Stomach smooth muscle (tissue), 2 donors: Measurements from ENCODE around the gene TEDC1.

Source experiments
- H3K27ac ChIP-seq: one replicate; pipeline ENCODE4 v1.7.0; 2013; ENCODE audit warnings: mild to moderate bottlenecking, low read length, inconsistent platforms
- H3K27me3 ChIP-seq, 2 donors: one replicate each; pipeline ENCODE4 v1.7.0; 2013; ENCODE audit warnings: low read length in 2 of 2; ENCODE audit not compliant: insufficient read depth in 2 of 2, control insufficient read depth in 1 of 2
- H3K36me3 ChIP-seq, 2 donors: one replicate each; pipeline ENCODE4 v1.7.0; 2013; ENCODE audit warnings: low read length in 2 of 2; ENCODE audit not compliant: control insufficient read depth in 2 of 2, insufficient read depth in 2 of 2
- H3K4me1 ChIP-seq: one replicate; pipeline ENCODE4 v1.7.0; 2013; ENCODE audit warnings: low read length; ENCODE audit not compliant: control insufficient read depth, insufficient read depth
- H3K4me3 ChIP-seq, 2 donors: one replicate each; pipeline ENCODE4 v1.7.0; 2013; ENCODE audit warnings: low read length in 2 of 2
- H3K9ac ChIP-seq, 2 donors: one replicate each; pipeline ENCODE4 v1.7.0; 2013; ENCODE audit warnings: low read length in 2 of 2, mild to moderate bottlenecking in 1 of 2
- H3K9me3 ChIP-seq, 2 donors: one replicate each; pipeline ENCODE4 v1.7.0; 2013; ENCODE audit warnings: low read length in 2 of 2; ENCODE audit not compliant: control insufficient read depth in 2 of 2
- donor health status: healthy.
- donor health status: Pancreatic carcinoma.

Gene TEDC1

GRCh38 chr14:105458571-105458970 is 32.5 kb upstream of the TEDC1 start:
- Histone ChIP-seq H3K27me3 (no peaks in the 10 kb centered on the region), H3K36me3 (peaks cover 18 to 24% of the 10 kb centered on the region in 2 donors), H3K9me3 (no peaks in the 10 kb centered on the region), H3K4me3 (no peak overlapping the region), H3K27ac (no peak overlapping the region), H3K9ac (no peak overlapping the region), H3K4me1 (no peaks in the 10 kb centered on the region)

- Histone ChIP-seq H3K27ac (no peak overlapping the region), H3K4me3 (no peak overlapping the region), H3K27me3 (no peaks in the 10 kb centered on the region), H3K36me3 (peaks cover 23 to 26% of the 10 kb centered on the region in 2 donors), H3K4me1 (no peaks in the 10 kb centered on the region), H3K9me3 (no peaks in the 10 kb centered on the region), H3K9ac (no peak overlapping the region)
These were observed 30.9 kb upstream of the TEDC1 start for GRCh38 chr14:105460116-105460515.

GRCh38 chr14:105460616-105461015 is 30.4 kb upstream of the TEDC1 start:
- Histone ChIP-seq H3K4me3 (no peak overlapping the region), H3K9me3 (no peaks in the 10 kb centered on the region), H3K27me3 (no peaks in the 10 kb centered on the region), H3K4me1 (no peaks in the 10 kb centered on the region), H3K27ac (no peak overlapping the region), H3K9ac (no peak overlapping the region), H3K36me3 (peaks cover 20 to 28% of the 10 kb centered on the region in 2 donors)

- no peaks in the 10 kb centered on the region for H3K27me3 ChIP-seq
- peaks cover 20 to 26% of the 10 kb centered on the region in 2 donors for H3K36me3 ChIP-seq
These were observed 29.1 kb upstream of the TEDC1 start for GRCh38 chr14:105461903-105462302.

GRCh38 chr14:105464501-105464900 is 26.5 kb upstream of the TEDC1 start:
- Histone ChIP-seq H3K4me3 (no peak overlapping the region), H3K27ac (no peak overlapping the region), H3K9me3 (no peaks in the 10 kb centered on the region), H3K4me1 (peaks cover 15% of the 10 kb centered on the region), H3K27me3 (no peaks in the 10 kb centered on the region), H3K36me3 (peaks cover 17 to 29% of the 10 kb centered on the region in 2 donors), H3K9ac (no peak overlapping the region)

More at GRCh38 chr14:105461903-105462302, 29.1 kb upstream of the TEDC1 start:
- Histone ChIP-seq H3K27ac (no peak overlapping the region), H3K4me1 (no peaks in the 10 kb centered on the region), H3K9ac (no peak overlapping the region), H3K9me3 (no peaks in the 10 kb centered on the region), H3K4me3 (no peak overlapping the region)

GRCh38 chr14:105465209-105466031 is 25.6 kb upstream of the TEDC1 start:
- Histone ChIP-seq H3K36me3 (peaks cover 17 to 29% of the 10 kb centered on the region in 2 donors), H3K9me3 (no peaks in the 10 kb centered on the region), H3K27me3 (no peaks in the 10 kb centered on the region), H3K4me3 (no peak overlapping the region), H3K4me1 (peaks cover 15% of the 10 kb centered on the region), H3K9ac (no peak overlapping the region), H3K27ac (no peak overlapping the region)

GRCh38 chr14:105466531-105467248 is 24.4 kb upstream of the TEDC1 start:
- Histone ChIP-seq H3K9ac (no peak overlapping the region), H3K4me3 (no peak overlapping the region), H3K27me3 (no peaks in the 10 kb centered on the region), H3K4me1 (peaks cover 23% of the 10 kb centered on the region), H3K27ac (no peak overlapping the region), H3K36me3 (peaks cover 12 to 18% of the 10 kb centered on the region in 2 donors), H3K9me3 (no peaks in the 10 kb centered on the region)

- Histone ChIP-seq H3K27me3 (no peaks in the 10 kb centered on the region), H3K4me3 (no peak overlapping the region), H3K9ac (no peak overlapping the region), H3K9me3 (no peaks in the 10 kb centered on the region), H3K36me3 (peaks cover 12 to 18% of the 10 kb centered on the region in 2 donors), H3K27ac (no peak overlapping the region), H3K4me1 (peaks cover 30% of the 10 kb centered on the region)
These were observed 23.7 kb upstream of the TEDC1 start for GRCh38 chr14:105467249-105467941.

GRCh38 chr14:105467942-105468471 is 23.0 kb upstream of the TEDC1 start:
- Histone ChIP-seq H3K9ac (no peak overlapping the region), H3K4me3 (no peak overlapping the region), H3K4me1 (peaks cover 36% of the 10 kb centered on the region), H3K27ac (no peak overlapping the region), H3K27me3 (no peaks in the 10 kb centered on the region), H3K36me3 (peaks cover 12 to 16% of the 10 kb centered on the region in 2 donors), H3K9me3 (no peaks in the 10 kb centered on the region)

GRCh38 chr14:105468621-105469241 is 22.3 kb upstream of the TEDC1 start:
- H3K9me3 ChIP-seq = no peaks in the 10 kb centered on the region
- peaks cover 42% of the 10 kb centered on the region for H3K4me1 ChIP-seq
- H3K36me3 ChIP-seq = peaks cover 12% of the 10 kb centered on the region in 2 donors
- no peaks in the 10 kb centered on the region for H3K27me3 ChIP-seq
- no peak overlapping the region for H3K4me3 ChIP-seq
- no peak overlapping the region for H3K9ac ChIP-seq
- H3K27ac ChIP-seq = no peak overlapping the region
